ENCODE results near the gene SSBP3. TPM values are rescaled to one million over a fixed set of nuclear protein-coding genes. Genes with fewer than 3 reads are reported as not detected.

Gene SSBP3
- total RNA-seq, 1 donor from 2014 or later, result 29.7 TPM

GRCh38 chr1:54407404-54408146 is 1.4 kb upstream of the SSBP3 start:
- ATAC-seq (ENCODE audit: low read depth) (peak; percentile 30), DNase-seq (no peak)
- CTCF ChIA-PET, result interaction anchor here (0.9 to 2.5 kb wide), 5 partner anchors 9 to 336 kb away, joined by 3 to 37 read pairs (median 4); no protein-coding TSS in a partner anchor
- TF ChIP-seq, protein P1, sequence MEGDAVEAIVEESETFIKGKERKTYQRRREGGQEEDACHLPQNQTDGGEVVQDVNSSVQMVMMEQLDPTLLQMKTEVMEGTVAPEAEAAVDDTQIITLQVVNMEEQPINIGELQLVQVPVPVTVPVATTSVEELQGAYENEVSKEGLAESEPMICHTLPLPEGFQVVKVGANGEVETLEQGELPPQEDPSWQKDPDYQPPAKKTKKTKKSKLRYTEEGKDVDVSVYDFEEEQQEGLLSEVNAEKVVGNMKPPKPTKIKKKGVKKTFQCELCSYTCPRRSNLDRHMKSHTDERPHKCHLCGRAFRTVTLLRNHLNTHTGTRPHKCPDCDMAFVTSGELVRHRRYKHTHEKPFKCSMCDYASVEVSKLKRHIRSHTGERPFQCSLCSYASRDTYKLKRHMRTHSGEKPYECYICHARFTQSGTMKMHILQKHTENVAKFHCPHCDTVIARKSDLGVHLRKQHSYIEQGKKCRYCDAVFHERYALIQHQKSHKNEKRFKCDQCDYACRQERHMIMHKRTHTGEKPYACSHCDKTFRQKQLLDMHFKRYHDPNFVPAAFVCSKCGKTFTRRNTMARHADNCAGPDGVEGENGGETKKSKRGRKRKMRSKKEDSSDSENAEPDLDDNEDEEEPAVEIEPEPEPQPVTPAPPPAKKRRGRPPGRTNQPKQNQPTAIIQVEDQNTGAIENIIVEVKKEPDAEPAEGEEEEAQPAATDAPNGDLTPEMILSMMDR (IDR thresholded peaks at IDR 0.05), result no peak
- H3K4me1 Mint-ChIP-seq, result peaks cover 49% of the 10 kb centered on the region
- H3K4me3 Mint-ChIP-seq, result peak overlapping the region; percentile 91
- intact Hi-C loops (cut with micrococcal nuclease), result loop anchor here (1.0 to 5.0 kb wide), 13 partner anchors 31 to 569 kb away; partner anchors contain the start of genes CYB5RL, IFT25, MRPL37 and NDC1
- H3K27me3 Mint-ChIP-seq, result no peaks in the 10 kb centered on the region
- H3K27ac Mint-ChIP-seq, result peak overlapping the region; percentile 89
- H3K9me3 Mint-ChIP-seq, result no peaks in the 10 kb centered on the region
- POLR2A ChIA-PET, result interaction anchor here (0.5 to 3.4 kb wide), 21 partner anchors 10 to 1129 kb away, joined by 3 to 108 read pairs (median 4); partner anchors contain the start of genes CYB5RL, IFT25, LRRC42 and MRPL37
- peaks cover 3% of the 10 kb centered on the region for H3K36me3 Mint-ChIP-seq (ENCODE audit: low read depth)

GRCh38 chr1:54407154-54407403 is 885 bp upstream of the SSBP3 start:
- Mint-ChIP-seq H3K9me3 (no peaks in the 10 kb centered on the region), H3K36me3 (ENCODE audit: low read depth) (peaks cover 4% of the 10 kb centered on the region), H3K27ac (peak overlapping the region; percentile 89), H3K27me3 (no peaks in the 10 kb centered on the region), H3K4me1 (peaks cover 49% of the 10 kb centered on the region), H3K4me3 (peak overlapping the region; percentile 91)
- ChIA-PET POLR2A (interaction anchor here (0.5 to 3.4 kb wide), 21 partner anchors 9 to 1129 kb away, joined by 3 to 108 read pairs (median 4); partner anchors contain the start of genes CYB5RL, IFT25, LRRC42 and MRPL37), CTCF (interaction anchor here (0.9 to 2.5 kb wide), 6 partner anchors 9 to 336 kb away, joined by 3 to 37 read pairs (median 4); no protein-coding TSS in a partner anchor)
- no peak for ATAC-seq (ENCODE audit: low read depth)
- intact Hi-C loops (cut with micrococcal nuclease), result loop anchor here (1.0 to 5.0 kb wide), 13 partner anchors 31 to 569 kb away; partner anchors contain the start of genes CYB5RL, IFT25, MRPL37 and NDC1
- TF ChIP-seq, protein P1 (IDR thresholded peaks at IDR 0.05), result no peak
- no peak for DNase-seq

- TF ChIP-seq, protein P1 (IDR thresholded peaks at IDR 0.05), result no peak
- ChIA-PET POLR2A (interaction anchor here (0.6 to 3.4 kb wide), 8 partner anchors 45 to 460 kb away, joined by 3 to 108 read pairs (median 10); partner anchors contain the start of genes CYB5RL, IFT25, LRRC42 and MRPL37), CTCF (interaction anchor here (0.6 to 2.5 kb wide), 3 partner anchors 11 to 83 kb away, joined by 3 to 37 read pairs (median 3); no protein-coding TSS in a partner anchor)
- Mint-ChIP-seq H3K27me3 (no peaks in the 10 kb centered on the region), H3K4me3 (peak overlapping the region; percentile 55), H3K27ac (no peak overlapping the region), H3K9me3 (no peaks in the 10 kb centered on the region), H3K4me1 (peaks cover 49% of the 10 kb centered on the region), H3K36me3 (ENCODE audit: low read depth) (peaks cover 15% of the 10 kb centered on the region)
- DNase-seq, result no peak
- ATAC-seq (ENCODE audit: low read depth), result no peak
- intact Hi-C loops (cut with micrococcal nuclease), result loop anchor here (1.0 to 5.0 kb wide), 6 partner anchors 284 to 519 kb away; partner anchors contain the start of genes IFT25, PARS2, TTC22 and TTC4
These were observed 298 bp downstream of the SSBP3 start for GRCh38 chr1:54405898-54406293.

DNA sequence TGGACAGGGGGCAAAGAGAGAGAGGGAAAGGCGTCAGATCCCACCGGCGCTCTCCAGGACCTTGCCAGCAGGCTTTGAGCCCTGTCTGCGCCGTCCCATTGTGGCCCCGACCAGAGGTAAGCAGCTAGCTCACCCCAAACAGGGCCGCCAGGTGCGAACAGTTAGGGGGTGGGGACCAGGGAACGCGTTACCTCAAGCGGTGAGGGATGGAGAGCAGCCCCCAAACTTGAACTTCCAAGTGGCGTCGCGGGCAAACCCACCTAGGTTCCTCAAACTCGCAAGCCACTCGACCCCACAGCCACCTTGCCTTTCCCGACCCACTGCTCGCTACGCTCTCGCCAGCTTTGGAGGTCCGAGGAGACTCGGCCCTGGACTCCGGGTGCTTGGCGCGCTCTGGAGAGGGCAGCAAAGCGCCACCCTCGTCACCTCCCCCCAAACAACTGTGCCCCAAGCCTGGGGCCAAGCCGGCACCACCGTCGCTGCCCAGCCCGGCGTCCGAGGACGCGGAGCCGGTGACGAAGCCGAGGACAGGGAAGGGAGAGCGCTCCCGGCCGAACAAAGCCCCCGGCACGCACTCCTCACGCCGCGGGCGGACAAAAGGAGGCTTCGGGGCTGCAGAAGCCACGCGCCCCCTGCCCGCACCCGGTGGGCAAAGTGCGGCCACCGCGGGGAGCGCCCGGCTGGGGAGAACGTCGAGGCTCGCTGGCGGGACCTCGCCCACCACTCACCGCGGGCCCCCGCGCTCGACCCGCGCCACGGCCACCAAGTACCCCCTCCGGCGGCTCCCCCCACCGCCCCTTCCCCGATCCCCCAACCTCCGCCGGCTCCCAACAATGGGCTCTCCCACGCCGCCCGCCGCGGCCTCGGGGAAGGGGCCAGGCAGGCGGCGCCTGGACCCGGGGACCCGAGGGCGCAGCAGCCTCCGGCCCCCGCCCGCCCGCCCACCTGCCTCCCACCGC is 976 bp downstream of the SSBP3 start:
- intact Hi-C loops (cut with micrococcal nuclease), result loop anchor here (5.0 kb wide), 3 partner anchors 283 to 518 kb away; partner anchors contain the start of genes TTC4 and YIPF1
- Mint-ChIP-seq H3K27ac (no peak overlapping the region), H3K36me3 (ENCODE audit: low read depth) (peaks cover 22% of the 10 kb centered on the region), H3K4me1 (peaks cover 49% of the 10 kb centered on the region), H3K4me3 (peak overlapping the region; percentile 78), H3K27me3 (no peaks in the 10 kb centered on the region), H3K9me3 (no peaks in the 10 kb centered on the region)
- ChIA-PET POLR2A (interaction anchor here (2.5 to 3.4 kb wide), 2 partner anchors 205 to 352 kb away, joined by 26 to 44 read pairs; partner anchors contain the start of genes CYB5RL, MRPL37, TCEANC2 and TMEM59), CTCF (interaction anchor here (2.5 kb wide), 1 partner anchor 84 kb away, joined by 37 read pairs; no protein-coding TSS in a partner anchor)
- TF ChIP-seq, protein P1 (IDR thresholded peaks at IDR 0.05), result no peak
- DNase-seq (peak; percentile 28), ATAC-seq (ENCODE audit: low read depth) (no peak)

All from activated B cell treated with CpG ODN at 0.5 μM for 24 hours (primary cell).